Adrenal gland (tissue), 12 donors: ENCODE measurements around the gene PCNX2. TPM values are rescaled to one million over a fixed set of nuclear protein-coding genes. Genes with fewer than 3 reads are reported as not detected.

ENCODE experiments used
- DNase-seq, 7 donors: peaks; one replicate each; pipeline ENCODE4 v3.0.0-alpha.2; 2019 to 2020
- H3K27ac ChIP-seq, 5 donors: fragments of 200-600 bp; sonication (generic) in 4 of 5; 1 replicate in 3 of 5; 2 replicates in 2 of 5; pipeline versions ENCODE4 v1.5.1 to v1.8.0; 2016 to 2020; ENCODE audit warnings: mild to moderate bottlenecking in 1 of 5
- H3K27me3 ChIP-seq: fragments of 200-600 bp; 2 replicates; pipeline ENCODE4 v1.8.0; 2021
- H3K36me3 ChIP-seq, 2 donors: fragments of 200-600 bp; replicated peaks in 1 of 2; 1 replicate in 1 of 2; 2 replicates in 1 of 2; pipeline versions ENCODE4 v1.5.1 to v1.8.0; 2018 to 2022
- H3K4me1 ChIP-seq, 2 donors: fragments of 200-600 bp; replicated peaks in 1 of 2; 1 replicate in 1 of 2; 2 replicates in 1 of 2; pipeline versions ENCODE4 v1.5.1 to v1.8.0; 2018 to 2021
- H3K4me3 ChIP-seq, 4 donors: fragments of 200-600 bp; sonication (generic) in 3 of 4; one replicate each; pipeline ENCODE4 v1.5.1; 2016 to 2018
- H3K9me3 ChIP-seq, 3 donors: fragments of 200-600 bp; sonication (generic) in 1 of 3; replicated peaks in 1 of 3; 1 replicate in 2 of 3; 2 replicates in 1 of 3; pipeline versions ENCODE4 v1.5.1 to v1.8.0; 2016 to 2021
- CTCF ChIP-seq, 6 experiments: fragments of 450-650 bp in 4 of 6; fragments of 200-600 bp in 2 of 6; sonication (generic) in 1 of 6; IDR thresholded peaks; 1 replicate in 5 of 6; 2 replicates in 1 of 6; pipeline versions ENCODE4 v1.5.1 to v1.8.0; 2016 to 2021; ENCODE audit warnings: antibody characterized with exemption in 6 of 6, mild to moderate bottlenecking in 2 of 6, moderate library complexity in 1 of 6
- POLR2A ChIP-seq, 2 donors: fragments of 450-650 bp; IDR thresholded peaks; one replicate each; pipeline ENCODE4 v1.6.1; 2017; ENCODE audit warnings: antibody characterized with exemption in 2 of 2, mild to moderate bottlenecking in 2 of 2, moderate library complexity in 1 of 2
- whole genome bisulfite sequencing, 4 donors: extraction: QIAGEN DNeasy Blood & Tissue Kit in 2 of 4; methylation state at CpG; one replicate each; pipeline versions ENCODE4 v1.1.5 to v1.1.7; 2013 to 2017; 5-methylcytosine and 5-hydroxymethylcytosine counted together
- intact Hi-C, 2 donors: fragments of 100-400 bp; cut with DNase I; formaldehyde crosslinking; loops; one replicate each; pipeline versions ENCODE4 v1.14.1 to v1.15.0; 2022 to 2023
- polyA plus RNA-seq, 3 donors: library from polyadenylated mRNA; stranded (reverse); fragments of 200-250 nt in 2 of 3; fragments of 350-450 nt in 1 of 3; fragmentation: Illumina TruSeq in 1 of 3; extraction: RNeasy Lipid Tissue Mini Kit (QIAGEN cat#74804) in 1 of 3; gene quantifications; one replicate each; pipeline ENCODE4 v1.2.3, GENCODE V29; 2013 to 2014
- total RNA-seq, 9 donors: library from RNA; depleted of rRNA in 4 of 9; stranded (reverse); fragments of >200 nt in 4 of 9; fragments of 120-200 nt in 1 of 9; fragmentation: NEBNext Ultra II Directional in 1 of 9; extraction: Animal tissue kit (Norgen Biotek cat#: 25700) in 1 of 9; gene quantifications; one replicate each; pipeline versions ENCODE4 v1.1.0 to v1.2.4, GENCODE V29; 2013 to 2023
- donor health status: healthy with polysubstance abuse.
- donor health status: Bipolar disorder and iron deficiency.
- donor health status: DM: yes; HTN: yes; CAD: no.
- donor health status: DM: no; HTN: no; CAD: no.
- donor health status: DM: no; HTN: no; CAD: no.
- donor health status: DM: yes; HTN: yes; CAD: no.

PCNX2 gene
- total and polyA plus RNA-seq, 12 donors: 2.2 to 14.5 (median 5.5) TPM

GRCh38 chr1:233334092-233334491 lies 38.6 kb upstream of the PCNX2 start:
- no peak overlapping the region for H3K27ac ChIP-seq
- no peak for DNase-seq
- TF ChIP-seq POLR2A (IDR thresholded peaks at IDR 0.05): no peak
- TF ChIP-seq CTCF (IDR thresholded peaks at IDR 0.05): peak in 1 of 6 experiments; percentile 21
- no peaks in the 10 kb centered on the region for H3K27me3 ChIP-seq
- intact Hi-C loops: no loop called here
- no peaks in the 10 kb centered on the region for H3K36me3 ChIP-seq
- no peak overlapping the region for H3K4me3 ChIP-seq
- H3K9me3 ChIP-seq: no peaks in the 10 kb centered on the region
- peaks cover 3 to 16% of the 10 kb centered on the region in 2 donors for H3K4me1 ChIP-seq
- 77 to 85% (median 79%) methylated on average over 7 of the region's 7 CpGs for WGBS, 4 donors

GRCh38 chr1:233333086-233333485 lies 37.6 kb upstream of the PCNX2 start:
- 91 to 100% (median 93%) methylated on average over 1 of the region's 1 CpG for WGBS, 4 donors
- no peak overlapping the region for H3K4me3 ChIP-seq
- no peaks in the 10 kb centered on the region for H3K27me3 ChIP-seq
- no peak for DNase-seq
- TF ChIP-seq CTCF (IDR thresholded peaks at IDR 0.05) (no peak), POLR2A (IDR thresholded peaks at IDR 0.05) (no peak)
- no peaks in the 10 kb centered on the region for H3K36me3 ChIP-seq
- no peak overlapping the region for H3K27ac ChIP-seq
- no peaks in the 10 kb centered on the region for H3K9me3 ChIP-seq
- peaks cover 6 to 16% of the 10 kb centered on the region in 2 donors for H3K4me1 ChIP-seq
- intact Hi-C loops: no loop called here

- WGBS, 4 donors: 74 to 81% (median 76%) methylated on average over 8 of the region's 8 CpGs
Measured at GRCh38 chr1:233331676-233332519, 36.4 kb upstream of the PCNX2 start.

More at GRCh38 chr1:233331676-233332519, 36.4 kb upstream of the PCNX2 start:
- H3K27ac ChIP-seq: no peak overlapping the region
- no peaks in the 10 kb centered on the region for H3K9me3 ChIP-seq
- peaks cover 7 to 16% of the 10 kb centered on the region in 2 donors for H3K4me1 ChIP-seq
- no peaks in the 10 kb centered on the region for H3K36me3 ChIP-seq
- intact Hi-C loops: no loop called here
- DNase-seq: no peak
- no peak overlapping the region for H3K4me3 ChIP-seq
- no peak for TF ChIP-seq CTCF (IDR thresholded peaks at IDR 0.05)
- no peak for TF ChIP-seq POLR2A (IDR thresholded peaks at IDR 0.05)
- H3K27me3 ChIP-seq: no peaks in the 10 kb centered on the region
